ENCODE data around the gene CCNY.

GRCh38 chr10:35388682-35389081, 52.4 kb downstream of the CCNY start:
- TF ChIP-seq ZNF101 (CRISPR knock-in tag; IDR thresholded peaks at IDR 0.05; ENCODE audit: borderline replicate concordance, low read depth) (no peak), NCOA1 (CRISPR knock-in tag; IDR thresholded peaks at IDR 0.05) (no peak), POLR2AphosphoS5 (IDR thresholded peaks at IDR 0.05; ENCODE audit: low read depth, low read length) (no peak), SMARCC2 (IDR thresholded peaks at IDR 0.05) (no peak), HIC2 (CRISPR knock-in tag; IDR thresholded peaks at IDR 0.05; ENCODE audit: low read depth) (no peak), USF2 (IDR thresholded peaks at IDR 0.05; ENCODE audit: low read depth, low read length) (no peak), USF2 (CRISPR knock-in tag; IDR thresholded peaks at IDR 0.05; ENCODE audit: borderline replicate concordance) (no peak), PHF8 (CRISPR knock-in tag; IDR thresholded peaks at IDR 0.05) (no peak)

All from HepG2 (cell line).